CD4-positive, alpha-beta T cell treated with Interleukin-4 for 1 hour (primary cell): ENCODE data around the gene FEM1A.
"Not testable (repeated sequence)": the region's sequence is repeated elsewhere in the genome, so short reads cannot be mapped to it uniquely, and the experiment has no call there.

Experiments
- DNase-seq, 2 donors: peaks; one replicate each; pipeline ENCODE4 v3.0.0-alpha.2; 2020 to 2022

FEM1A gene

DNA sequence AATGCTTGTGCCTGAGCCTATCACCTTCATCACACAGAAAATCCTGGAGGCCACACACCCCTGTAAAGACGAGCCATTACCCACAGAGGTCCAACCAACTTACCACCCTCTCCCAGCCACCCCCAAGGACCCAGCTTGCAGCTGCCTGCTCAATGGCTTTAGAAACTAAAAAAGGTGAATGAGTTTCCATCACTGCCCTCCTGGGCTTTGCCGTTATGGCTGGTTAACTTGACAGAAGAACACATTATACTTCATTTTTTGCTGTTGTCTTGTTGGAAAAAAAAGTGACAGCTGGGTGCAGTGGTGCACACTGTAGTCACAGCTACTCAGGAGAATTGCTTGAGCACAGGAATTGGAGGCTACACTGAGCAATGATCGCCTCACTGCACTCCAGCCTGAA is 17.4 kb upstream of the FEM1A start:
- no peak for DNase-seq

DNA sequence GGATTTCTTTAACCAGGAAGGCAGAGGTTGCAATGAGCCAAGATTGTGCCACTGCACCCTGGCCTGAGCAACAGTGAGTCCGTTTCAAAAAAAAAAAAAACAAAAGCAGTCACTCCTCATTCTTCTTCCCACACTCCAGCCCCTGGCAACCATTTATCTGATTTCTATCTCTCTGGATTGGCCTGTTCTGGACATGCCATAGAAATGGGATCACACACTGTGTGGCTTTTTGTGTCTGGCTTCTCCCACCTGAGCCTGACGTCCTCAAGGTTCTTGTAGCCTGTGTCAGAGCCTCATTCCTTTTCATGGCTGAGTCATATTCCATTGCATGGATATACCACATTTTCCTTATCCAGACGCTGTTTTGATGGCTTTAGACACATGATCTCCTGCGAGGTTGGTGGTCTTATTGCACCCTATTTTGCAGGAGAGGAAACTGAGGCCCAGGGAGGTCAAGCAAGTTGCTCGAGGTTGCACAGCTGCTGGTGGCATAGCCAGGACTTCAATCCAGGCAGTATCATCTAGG is 15.8 kb upstream of the FEM1A start:
- DNase-seq, result no peak

DNA sequence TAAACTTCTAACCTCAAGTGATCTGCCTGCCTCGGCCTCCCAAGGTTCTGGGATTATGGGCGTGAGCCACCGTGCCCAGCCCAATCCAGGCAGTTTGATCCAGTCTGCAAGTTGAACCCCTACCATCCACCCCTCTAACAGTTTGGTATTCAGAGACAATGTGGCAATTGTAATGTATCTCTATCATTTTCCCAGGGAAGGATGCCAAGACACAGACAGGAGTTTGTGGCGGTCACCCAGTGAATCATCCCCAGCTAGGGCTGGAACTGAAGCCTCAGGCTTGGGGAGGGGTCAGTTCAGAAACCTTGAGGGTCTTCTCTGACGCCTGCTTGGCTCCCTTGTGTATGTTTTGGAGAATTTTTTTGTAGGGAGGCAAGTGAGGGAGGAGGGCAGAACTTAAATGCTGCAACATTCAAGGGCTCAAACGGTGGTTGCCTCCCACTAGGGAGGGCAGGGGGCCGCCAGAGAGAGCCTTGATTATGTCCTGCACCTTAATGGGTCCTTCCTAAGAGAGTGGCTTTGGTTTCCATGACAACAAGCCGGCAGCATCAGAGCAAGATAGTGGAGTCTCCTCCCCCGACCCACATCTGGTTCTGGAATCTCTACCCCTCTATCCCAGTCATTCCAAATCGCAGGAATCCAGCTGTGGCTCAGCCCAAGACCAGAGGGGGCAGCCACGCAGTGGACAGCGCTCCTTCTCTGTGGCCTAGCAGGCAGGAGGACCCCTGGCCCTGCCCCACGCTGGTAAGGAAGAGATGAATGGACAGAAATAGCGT is 14.9 kb upstream of the FEM1A start:
- no peak for DNase-seq

DNA sequence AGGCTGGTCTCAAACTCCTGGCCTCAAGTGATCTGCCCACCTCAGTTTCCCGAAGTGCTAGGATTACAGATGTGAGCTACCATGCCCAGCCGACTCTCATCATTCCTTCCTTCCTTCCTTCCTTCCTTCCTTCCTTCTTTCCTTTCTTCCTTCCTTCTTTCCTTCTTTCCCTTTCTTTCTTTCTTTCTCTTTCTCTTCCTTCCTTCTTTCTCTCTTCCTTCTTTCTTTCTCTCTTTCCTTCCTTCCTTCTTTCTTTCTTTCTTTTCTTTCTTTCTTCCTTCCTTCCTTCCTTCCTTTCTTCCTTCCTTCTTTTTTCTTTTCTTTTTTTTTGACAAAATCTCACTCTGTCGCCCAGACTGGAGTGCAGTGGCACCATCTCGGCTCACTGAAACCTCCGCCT is 13.4 kb upstream of the FEM1A start:
- not testable (repeated sequence) for DNase-seq

DNA sequence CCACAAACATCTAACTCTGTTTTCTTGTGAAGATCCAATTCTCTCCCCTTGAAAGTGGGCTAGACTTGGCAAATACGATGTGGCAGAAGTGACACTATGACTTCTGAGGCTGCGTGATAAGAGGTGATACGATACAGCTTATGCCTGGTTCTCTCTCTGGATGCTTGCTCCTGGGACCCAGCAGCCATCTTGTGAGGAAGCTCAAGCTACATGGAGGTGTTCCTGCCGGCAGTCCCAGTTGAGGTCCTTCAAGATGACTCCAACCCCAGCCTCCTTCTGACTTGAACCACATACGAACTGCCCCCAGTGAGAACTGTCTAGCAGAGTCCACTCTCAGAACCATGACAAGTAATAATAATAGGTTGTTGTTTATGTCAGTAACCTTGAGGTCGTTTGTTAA is 10.7 kb upstream of the FEM1A start:
- DNase-seq, result no peak

DNA sequence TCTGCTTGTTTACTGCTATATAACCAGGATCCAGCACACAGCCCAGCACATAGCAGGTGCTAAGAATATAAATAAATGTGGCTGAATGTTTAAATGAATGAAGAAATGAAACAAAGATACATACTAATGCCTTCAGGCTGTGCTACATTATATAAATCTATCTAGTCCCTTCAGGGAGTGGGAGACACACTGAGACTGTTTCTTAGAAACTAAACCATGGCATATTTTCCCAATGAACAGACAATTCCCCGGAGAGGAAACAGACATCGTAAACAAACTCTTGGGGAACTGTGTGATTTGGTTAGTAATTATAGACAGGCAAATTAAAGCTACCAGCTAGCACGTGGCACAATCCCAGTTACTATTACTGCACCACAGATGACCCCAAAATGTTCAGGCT is 9.7 kb upstream of the FEM1A start:
- DNase-seq, result no peak

DNA sequence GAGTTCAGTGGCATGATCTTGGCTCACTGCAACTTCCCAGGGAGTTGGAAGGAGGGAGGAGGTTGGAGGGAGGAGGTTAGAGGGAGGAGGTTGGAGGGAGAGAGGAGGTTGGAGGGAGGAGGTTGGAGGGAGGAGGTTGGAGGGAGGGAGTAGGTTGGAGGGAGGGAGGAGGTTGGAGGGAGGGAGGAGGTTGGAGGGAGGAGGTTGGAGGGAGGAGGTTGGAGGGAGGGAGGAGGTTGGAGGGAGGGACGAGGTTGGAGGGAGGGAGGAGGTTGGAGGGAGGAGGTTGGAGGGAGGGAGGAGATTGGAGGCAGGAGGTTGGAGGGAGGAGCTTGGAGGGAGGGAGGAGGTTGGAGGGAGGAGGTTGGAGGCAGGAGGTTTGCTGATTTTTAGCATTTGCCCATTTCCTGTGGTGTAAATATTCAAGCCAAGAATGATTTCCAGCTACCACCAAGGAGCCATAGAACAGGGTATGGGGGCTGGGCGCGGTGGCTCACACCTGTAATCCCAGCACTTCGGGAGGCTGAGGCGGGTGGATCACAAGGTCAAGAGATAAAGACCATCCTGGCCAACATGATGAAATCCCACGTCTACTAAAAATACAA is 5.0 kb upstream of the FEM1A start:
- DNase-seq, result not testable (repeated sequence)

DNA sequence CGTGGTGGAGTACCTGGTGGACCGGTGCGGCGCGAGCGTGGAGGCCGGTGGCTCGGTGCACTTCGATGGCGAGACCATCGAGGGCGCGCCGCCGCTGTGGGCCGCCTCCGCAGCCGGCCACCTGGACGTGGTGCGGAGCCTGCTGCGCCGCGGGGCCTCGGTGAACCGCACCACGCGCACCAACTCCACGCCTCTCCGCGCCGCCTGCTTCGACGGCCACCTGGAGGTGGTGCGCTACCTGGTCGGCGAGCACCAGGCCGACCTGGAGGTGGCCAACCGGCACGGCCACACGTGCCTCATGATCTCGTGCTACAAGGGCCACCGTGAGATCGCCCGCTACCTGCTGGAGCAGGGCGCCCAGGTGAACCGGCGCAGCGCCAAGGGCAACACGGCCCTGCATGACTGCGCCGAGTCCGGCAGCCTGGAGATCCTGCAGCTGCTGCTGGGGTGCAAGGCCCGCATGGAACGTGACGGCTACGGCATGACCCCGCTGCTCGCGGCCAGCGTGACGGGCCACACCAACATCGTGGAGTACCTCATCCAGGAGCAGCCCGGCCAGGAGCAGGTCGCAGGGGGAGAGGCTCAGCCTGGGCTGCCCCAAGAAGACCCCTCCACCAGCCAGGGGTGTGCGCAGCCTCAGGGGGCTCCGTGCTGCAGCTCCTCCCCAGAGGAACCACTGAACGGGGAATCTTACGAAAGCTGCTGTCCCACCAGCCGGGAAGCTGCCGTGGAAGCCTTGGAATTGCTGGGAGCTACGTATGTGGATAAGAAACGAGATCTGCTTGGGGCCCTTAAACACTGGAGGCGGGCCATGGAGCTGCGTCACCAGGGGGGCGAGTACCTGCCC is 708 bp downstream of the FEM1A start:
- peak in 1 of 2 donors; percentile 22 for DNase-seq

DNA sequence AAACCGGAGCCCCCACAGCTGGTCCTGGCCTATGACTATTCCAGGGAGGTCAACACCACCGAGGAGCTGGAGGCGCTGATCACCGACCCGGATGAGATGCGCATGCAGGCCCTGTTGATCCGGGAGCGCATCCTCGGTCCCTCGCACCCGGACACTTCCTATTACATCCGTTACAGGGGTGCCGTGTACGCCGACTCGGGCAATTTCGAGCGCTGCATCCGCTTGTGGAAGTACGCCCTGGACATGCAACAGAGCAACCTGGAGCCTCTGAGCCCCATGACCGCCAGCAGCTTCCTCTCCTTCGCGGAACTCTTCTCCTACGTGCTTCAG is 1.3 kb downstream of the FEM1A start:
- DNase-seq, result not testable (repeated sequence)

DNA sequence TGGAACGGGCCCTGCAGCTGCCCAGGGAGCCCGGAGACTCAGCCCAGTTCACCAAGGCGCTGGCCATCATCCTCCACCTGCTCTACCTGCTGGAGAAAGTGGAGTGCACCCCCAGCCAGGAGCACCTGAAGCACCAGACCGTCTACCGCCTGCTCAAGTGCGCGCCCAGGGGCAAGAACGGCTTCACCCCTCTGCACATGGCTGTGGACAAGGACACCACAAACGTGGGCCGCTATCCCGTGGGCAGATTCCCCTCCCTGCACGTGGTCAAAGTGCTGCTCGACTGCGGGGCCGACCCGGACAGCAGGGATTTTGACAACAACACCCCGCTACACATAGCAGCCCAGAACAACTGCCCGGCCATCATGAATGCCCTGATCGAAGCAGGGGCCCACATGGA is 1.7 kb downstream of the FEM1A start:
- not testable (repeated sequence) for DNase-seq

DNA sequence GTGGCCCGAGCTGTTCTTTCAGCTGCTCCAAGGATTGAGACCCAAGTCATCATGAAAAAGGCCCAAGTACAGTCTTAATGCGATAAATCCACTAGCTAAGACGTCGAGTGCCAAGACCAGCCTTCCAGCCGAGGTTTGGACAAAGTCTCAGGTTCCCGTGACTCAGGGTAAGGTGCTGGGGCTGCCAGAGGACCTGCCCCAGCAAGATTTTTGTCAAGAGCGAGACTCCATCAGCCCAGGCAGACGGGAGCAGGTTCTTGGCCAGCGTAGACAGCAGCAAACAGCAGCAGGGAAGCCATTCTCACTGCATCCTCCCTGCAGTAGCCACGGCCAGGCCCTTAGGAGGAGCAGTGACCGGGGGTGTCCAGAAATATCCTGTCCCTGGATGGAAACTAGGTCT is 3.4 kb downstream of the FEM1A start:
- DNase-seq, result no peak

DNA sequence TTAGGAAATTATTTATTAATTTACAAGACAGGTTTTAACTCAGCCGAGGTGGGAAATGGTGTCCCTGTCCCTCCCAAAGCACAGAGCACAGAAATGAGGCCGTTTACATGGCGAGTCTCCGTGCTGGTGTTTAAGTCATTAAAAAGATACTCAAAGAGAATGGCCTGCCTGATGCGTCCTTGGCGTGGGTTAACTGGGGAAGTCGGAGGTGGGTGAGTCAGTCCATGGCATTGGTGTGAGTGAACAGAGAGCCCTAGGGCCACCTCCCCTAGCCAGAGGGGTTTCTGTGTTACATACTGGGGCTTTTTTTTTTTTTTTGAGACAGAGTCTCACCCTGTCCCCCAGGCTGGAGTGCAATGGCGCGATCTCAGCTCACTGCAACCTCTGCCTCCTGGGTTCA is 3.9 kb downstream of the FEM1A start:
- no peak for DNase-seq

DNA sequence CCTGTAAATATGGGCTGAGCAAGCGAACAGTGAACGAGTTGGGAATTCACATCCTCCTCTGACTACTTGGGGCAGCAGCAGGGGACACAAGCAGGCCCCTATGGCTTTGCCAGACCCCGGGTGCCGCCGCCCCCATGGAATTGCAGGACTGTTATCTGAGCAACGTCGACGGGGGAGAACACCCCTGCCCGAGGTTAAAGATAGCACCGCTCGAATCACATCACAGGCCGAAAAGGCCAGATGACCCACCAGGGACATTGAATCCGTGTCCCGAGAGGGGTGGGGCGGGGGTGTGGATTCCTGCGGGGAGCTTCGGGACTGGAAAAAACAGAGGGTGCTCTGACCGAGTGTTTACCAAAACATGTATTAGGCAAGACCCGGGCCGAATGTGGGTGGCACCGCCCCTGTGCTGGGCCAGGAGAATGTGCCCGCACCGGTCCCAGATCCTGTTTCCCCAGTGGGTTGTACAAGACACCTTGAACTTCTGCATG is 9.1 kb downstream of the FEM1A start:
- DNase-seq, result no peak

DNA sequence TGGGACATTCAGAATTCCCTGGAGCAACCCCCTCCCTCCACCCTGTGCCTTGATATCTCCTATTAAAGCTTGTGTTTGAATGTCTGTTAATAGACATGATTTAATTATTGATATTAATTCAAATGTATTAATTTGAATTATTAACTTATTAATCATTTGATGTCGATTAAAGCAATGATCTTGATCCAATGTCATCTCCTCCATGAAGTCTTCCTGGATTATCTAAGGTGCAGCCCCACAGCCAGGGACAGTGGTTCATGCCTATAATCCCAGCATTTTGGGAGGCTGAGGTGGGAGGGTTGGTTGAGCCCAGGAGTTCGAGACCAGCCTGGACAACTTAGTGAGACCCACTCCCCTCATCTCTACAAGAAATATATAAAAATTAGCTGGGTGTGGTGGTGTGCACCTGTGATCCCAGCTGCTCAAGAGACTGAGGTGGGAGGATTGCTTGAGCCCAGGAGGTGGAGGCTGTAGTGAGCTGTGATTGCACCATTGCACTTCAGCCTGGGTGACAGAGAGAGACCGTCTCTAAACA is 9.6 kb downstream of the FEM1A start:
- no peak for DNase-seq

DNA sequence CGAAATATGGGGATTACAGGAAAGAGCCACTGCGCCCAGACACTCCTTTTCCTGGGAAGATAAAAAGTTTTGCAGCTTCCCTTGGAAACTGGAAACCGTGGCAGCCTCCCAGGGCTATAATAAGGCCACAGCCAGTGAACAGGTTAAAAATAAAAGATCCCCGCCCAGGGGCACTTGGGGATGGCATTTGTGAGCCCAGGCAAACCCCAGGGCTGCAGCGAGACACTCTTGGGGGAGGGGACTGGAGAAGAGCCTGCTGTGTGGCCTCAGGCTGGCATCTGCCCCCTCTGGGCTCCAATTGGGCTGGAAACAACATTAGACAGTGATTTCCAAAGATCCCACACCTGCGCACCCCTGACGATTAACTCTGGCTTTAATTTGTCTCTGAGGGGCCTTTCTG is 11.2 kb downstream of the FEM1A start:
- no peak for DNase-seq

DNA sequence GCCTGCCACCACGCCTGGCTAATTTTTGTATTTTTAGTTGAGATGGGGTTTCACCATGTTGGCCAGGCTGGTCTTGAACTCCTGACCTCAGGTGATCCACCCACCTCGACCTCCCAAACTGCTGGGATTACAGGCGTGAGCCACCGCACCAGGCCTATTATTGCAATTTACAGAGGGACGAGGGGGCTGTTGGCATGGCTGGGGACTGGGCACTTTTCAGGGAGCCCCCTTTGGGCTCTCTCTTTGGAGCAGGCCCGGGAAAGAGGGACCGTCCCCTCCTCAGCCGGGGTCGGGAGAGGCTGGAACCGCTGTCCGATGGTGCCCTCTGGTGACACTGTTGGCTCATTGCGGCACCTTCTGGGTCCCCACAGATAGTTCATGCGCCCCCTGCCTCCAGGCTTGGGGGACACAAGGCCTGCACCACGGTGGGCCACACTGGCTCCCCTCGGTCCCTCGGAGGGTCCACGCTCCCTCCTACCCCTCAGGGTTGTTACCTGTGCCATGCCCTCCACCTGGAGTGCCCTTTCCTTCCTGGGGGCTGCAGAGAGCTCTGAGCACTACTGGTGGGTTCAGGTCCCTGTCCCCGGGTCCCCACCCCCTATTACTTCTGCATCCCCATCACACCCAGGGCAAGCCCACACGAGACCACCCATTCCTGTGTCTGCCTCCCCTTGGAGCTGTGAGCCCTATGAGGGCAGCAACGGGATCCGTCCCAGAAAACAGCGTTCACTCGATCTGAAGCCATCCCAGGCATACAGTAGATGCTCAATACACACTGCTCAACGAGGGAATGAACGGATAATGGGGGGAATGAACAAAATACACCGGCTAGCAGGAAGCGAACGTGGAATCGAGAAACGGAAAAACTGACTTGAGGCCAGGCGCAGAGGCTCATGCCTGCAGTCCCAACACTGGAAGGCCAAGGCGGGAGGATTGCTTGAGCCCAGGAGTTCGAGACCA is 12.5 kb downstream of the FEM1A start:
- DNase-seq, result peak; percentile 69 to 71

DNA sequence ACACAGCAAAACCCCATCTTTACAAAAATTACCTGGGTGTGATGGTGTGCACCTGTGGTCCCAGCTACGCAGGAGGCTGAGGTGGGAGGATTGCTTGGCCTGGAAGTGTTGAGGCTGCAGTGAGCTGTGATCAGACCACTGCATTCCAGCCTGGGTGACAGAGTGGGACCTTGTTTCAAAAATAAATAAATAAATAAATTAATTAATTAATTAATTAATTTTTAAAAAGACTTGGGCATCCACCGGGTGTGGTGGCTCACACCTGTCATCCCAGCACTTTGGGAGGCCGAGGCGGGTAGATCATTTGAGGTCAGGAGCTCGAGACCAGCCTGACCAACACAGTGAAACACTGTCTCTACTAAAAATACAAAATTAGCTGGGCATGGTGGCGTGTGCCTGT is 13.6 kb downstream of the FEM1A start:
- DNase-seq, result not testable (repeated sequence)

DNA sequence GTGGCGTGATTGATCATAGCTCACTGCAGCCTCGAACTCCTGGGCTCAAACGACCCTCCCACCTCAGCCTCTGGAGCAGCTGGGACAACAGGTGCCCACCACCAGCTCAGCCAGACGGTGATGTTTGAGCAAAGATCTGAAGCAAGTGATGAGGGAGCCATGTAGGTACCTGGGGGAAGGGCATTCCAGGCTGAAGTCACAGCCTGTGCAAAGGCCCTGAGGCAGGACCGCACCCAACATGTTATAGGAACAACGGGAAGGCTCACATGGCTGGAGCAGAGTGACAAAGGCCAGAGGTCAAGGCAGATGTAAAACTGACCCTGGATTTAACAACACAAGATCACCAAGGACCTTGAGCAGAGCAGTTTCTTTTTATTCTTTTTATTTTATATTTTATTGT is 14.8 kb downstream of the FEM1A start:
- no peak for DNase-seq

DNA sequence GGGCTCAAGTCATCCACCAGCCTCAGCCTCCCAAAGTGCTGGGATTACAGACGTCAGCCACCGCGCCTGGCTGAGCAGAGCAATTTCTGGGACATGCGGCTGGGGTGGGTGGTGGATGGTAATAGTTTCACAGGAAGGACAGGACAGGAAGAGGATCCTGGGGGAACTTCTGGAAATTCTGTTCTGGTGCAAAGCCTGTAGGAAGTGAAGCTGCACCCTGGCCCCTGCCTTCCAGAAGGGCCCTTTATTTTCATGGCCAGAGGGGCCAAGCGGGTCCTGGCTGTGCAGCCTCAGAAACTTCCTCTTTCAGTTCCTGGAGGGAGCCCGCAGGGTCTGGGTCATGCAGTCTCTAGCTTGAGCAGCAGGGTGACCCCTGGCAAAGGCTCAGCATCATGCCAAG is 15.7 kb downstream of the FEM1A start:
- peak in 1 of 2 donors; percentile 48 for DNase-seq

DNA sequence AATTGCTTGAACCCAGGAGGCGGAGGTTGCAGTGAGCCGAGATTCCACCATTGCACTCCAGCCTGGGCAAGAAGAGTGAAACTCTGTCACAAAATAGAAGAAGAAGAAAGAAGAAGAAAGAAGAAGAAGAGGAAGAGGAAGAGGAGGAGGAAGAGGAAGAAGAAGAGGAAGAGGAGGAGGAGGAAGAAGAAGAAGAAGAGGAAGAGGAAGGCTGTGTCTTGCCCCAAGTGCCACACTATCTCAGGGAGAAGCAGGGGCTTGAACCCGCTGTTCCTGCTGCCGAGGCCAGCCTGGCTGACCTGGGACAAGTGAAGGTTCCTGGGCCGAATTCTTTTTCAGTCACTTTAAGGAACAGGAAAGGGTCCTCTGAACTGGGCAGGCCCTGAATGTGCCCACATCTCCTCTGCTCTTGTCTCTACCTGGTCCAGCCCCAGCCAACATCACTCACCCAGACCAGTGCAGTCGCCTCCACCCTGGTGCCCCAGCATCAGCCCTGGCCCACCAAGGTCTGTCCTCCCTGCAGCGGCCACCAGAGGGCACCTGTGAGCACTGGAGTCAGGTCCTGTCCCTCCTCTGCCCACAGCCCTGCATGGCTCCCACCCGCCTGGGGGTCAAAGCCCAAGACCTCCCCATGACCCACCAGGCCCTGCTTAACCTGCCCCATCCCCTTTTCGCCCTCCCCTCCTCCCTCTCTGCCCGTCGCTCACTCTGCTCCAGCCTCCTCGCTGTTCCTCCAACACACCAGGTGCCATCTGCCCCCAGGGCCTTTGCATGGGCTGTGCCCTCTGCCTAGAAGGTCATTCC is 20.0 kb downstream of the FEM1A start:
- peak; percentile 83 to 85 for DNase-seq
